H1 (cell line): ENCODE results near the gene TTC13.

ENCODE experiments used
- CBX5 ChIP-seq: fragments of 300-800, 300-1000 bp; sonication (generic); IDR thresholded peaks from 2 replicates; pipeline ENCODE4 v1.7.1; 2016; ENCODE audit warnings: antibody characterized with exemption, low read length, low read depth
- CTCF ChIP-seq, 3 experiments: IDR thresholded peaks; 1 replicate in 2 of 3; 2 replicates in 1 of 3; pipeline versions ENCODE4 v1.5.1 to v1.6.1; 2011; ENCODE audit warnings: low read length in 3 of 3, mild to moderate bottlenecking in 3 of 3, inconsistent platforms in 2 of 3, low read depth in 1 of 3, moderate library complexity in 1 of 3; ENCODE audit not compliant: insufficient read depth in 1 of 3; ENCODE audit errors: control extremely low read depth in 1 of 3
- EGR1 ChIP-seq: IDR thresholded peaks from 2 replicates; pipeline ENCODE4 v1.6.1; 2011; ENCODE audit warnings: low read depth, low read length, borderline replicate concordance
- EP300 ChIP-seq, 2 experiments: IDR thresholded peaks; 1 replicate in 1 of 2; 2 replicates in 1 of 2; pipeline ENCODE4 v1.6.1; 2011 to 2012; ENCODE audit warnings: low read depth in 2 of 2, low read length in 2 of 2, mild to moderate bottlenecking in 2 of 2, borderline replicate concordance in 1 of 2, inconsistent platforms in 1 of 2, moderate library complexity in 1 of 2
- JUND ChIP-seq: IDR thresholded peaks from 2 replicates; pipeline ENCODE4 v1.6.1; 2011; ENCODE audit warnings: mild to moderate bottlenecking, improper control_type of control experiment, low read length
- POLR2A ChIP-seq, 2 experiments: IDR thresholded peaks; 1 replicate in 1 of 2; 2 replicates in 1 of 2; pipeline ENCODE4 v1.6.1; 2011; ENCODE audit warnings: low read depth in 2 of 2, low read length in 2 of 2, mild to moderate bottlenecking in 2 of 2; ENCODE audit errors: control extremely low read depth in 1 of 2
- RAD21 ChIP-seq, 2 experiments: IDR thresholded peaks in 1 of 2; conservative IDR thresholded peaks in 1 of 2; 2 replicates each; pipeline ENCODE4 v1.6.1; 2011; ENCODE audit warnings: low read depth in 2 of 2, low read length in 2 of 2, improper control_type of control experiment in 1 of 2, inconsistent platforms in 1 of 2, mild to moderate bottlenecking in 1 of 2, moderate library complexity in 1 of 2
- RBBP5 ChIP-seq: IDR thresholded peaks from 2 replicates; pipeline ENCODE4 v1.7.1; 2012; ENCODE audit warnings: low read depth, mild to moderate bottlenecking, inconsistent platforms, low read length, moderate library complexity, borderline replicate concordance
- RFX5 ChIP-seq: IDR thresholded peaks from 2 replicates; pipeline ENCODE4 v1.6.1; 2011; ENCODE audit warnings: low read depth, low read length, improper control_type of control experiment, borderline replicate concordance
- TBP ChIP-seq: IDR thresholded peaks from 2 replicates; pipeline ENCODE4 v1.6.1; 2011; ENCODE audit warnings: low read depth, low read length, improper control_type of control experiment
- TCF12 ChIP-seq: IDR thresholded peaks from 2 replicates; pipeline ENCODE4 v1.6.1; 2011; ENCODE audit warnings: low read depth, mild to moderate bottlenecking, low read length
- TEAD4 ChIP-seq: IDR thresholded peaks from 2 replicates; pipeline ENCODE4 v1.6.1; 2012; ENCODE audit warnings: low read depth, low read length, inconsistent platforms, mixed read lengths

GRCh38 chr1:230868736-230869385, 109.8 kb downstream of the TTC13 start:
- TF ChIP-seq CTCF (IDR thresholded peaks at IDR 0.05; ENCODE audit: control extremely low read depth in 1 of 3, insufficient read depth in 1 of 3, low read depth in 1 of 3, low read length in 3 of 3) (no peak), RBBP5 (no peak), RFX5 (no peak), POLR2A (IDR thresholded peaks at IDR 0.05; ENCODE audit: control extremely low read depth in 1 of 2, low read depth in 2 of 2, low read length in 2 of 2) (peak; percentile 59 to 74), CBX5 (no peak), RAD21 (IDR thresholded peaks at IDR 0.05 in 1 of 2, conservative IDR thresholded peaks at IDR 0.05 in 1 of 2; ENCODE audit: low read depth in 2 of 2, low read length in 2 of 2) (no peak), TCF12 (no peak), TBP (peak; percentile 53; the same call in 1 of the 2 replicates), TEAD4 (no peak), EP300 (IDR thresholded peaks at IDR 0.05; ENCODE audit: borderline replicate concordance in 1 of 2, low read depth in 2 of 2, low read length in 2 of 2) (no peak), EGR1 (no peak), JUND (no peak)
